Activated B cell treated with CpG ODN at 0.5 μM for 24 hours (primary cell): ENCODE data around the gene LRIF1. TPM values are rescaled to one million over a fixed set of nuclear protein-coding genes. Genes with fewer than 3 reads are reported as not detected.

Experiments
- ATAC-seq: fragments of 200-7000 bp; cut with Tn5 transposase; one replicate; pipeline ENCODE4 v1.10.0; 2021; ENCODE audit warnings: low read depth, mild to moderate bottlenecking, moderate library complexity
- CTCF ChIA-PET: fragments of 350-600 bp; sonication (Branson Sonifier 250); formaldehyde crosslinking; loops from one replicate; lab custom pipeline; 2021; ENCODE audit warnings: antibody characterized with exemption; lab: Charles Lee
- POLR2A ChIA-PET: fragments of 350-600 bp; sonication (Branson Sonifier 250); formaldehyde crosslinking; loops from one replicate; lab custom pipeline; 2021; ENCODE audit warnings: antibody characterized with exemption; lab: Charles Lee
- DNase-seq: peaks from one replicate; pipeline ENCODE4 v3.0.0; 2022
- H3K27ac Mint-ChIP-seq: one replicate; pipeline ENCODE4 v1.8.0; 2020; ENCODE audit warnings: mixed read lengths
- H3K27me3 Mint-ChIP-seq: one replicate; pipeline ENCODE4 v1.8.0; 2021; ENCODE audit warnings: mixed read lengths
- H3K36me3 Mint-ChIP-seq: one replicate; pipeline ENCODE4 v1.8.0; 2021; ENCODE audit warnings: low read depth, mixed read lengths
- H3K4me1 Mint-ChIP-seq: one replicate; pipeline ENCODE4 v1.8.0; 2021; ENCODE audit warnings: mixed read lengths
- H3K4me3 Mint-ChIP-seq: one replicate; pipeline ENCODE4 v1.8.0; 2020; ENCODE audit warnings: mild to moderate bottlenecking, mixed read lengths
- H3K9me3 Mint-ChIP-seq: one replicate; pipeline ENCODE4 v1.8.0; 2020; ENCODE audit warnings: mixed read lengths
- intact Hi-C: fragments of 100-400 bp; cut with micrococcal nuclease; formaldehyde crosslinking; loops from one replicate; pipeline ENCODE4 v1.15.1; 2024
- total RNA-seq: library from RNA; stranded (reverse); gene quantifications from 2 replicates; pipeline ENCODE4 v1.2.3, GENCODE V29; 2022
- TF ChIP-seq, protein P1 (sequence below): fragments of 200-600 bp; IDR thresholded peaks from one replicate; pipeline ENCODE4 v1.8.0; 2022; ENCODE audit warnings: antibody characterized with exemption, mild to moderate bottlenecking

LRIF1 gene
- total RNA-seq, 1 donor from 2014 or later: 17.0 TPM

DNA sequence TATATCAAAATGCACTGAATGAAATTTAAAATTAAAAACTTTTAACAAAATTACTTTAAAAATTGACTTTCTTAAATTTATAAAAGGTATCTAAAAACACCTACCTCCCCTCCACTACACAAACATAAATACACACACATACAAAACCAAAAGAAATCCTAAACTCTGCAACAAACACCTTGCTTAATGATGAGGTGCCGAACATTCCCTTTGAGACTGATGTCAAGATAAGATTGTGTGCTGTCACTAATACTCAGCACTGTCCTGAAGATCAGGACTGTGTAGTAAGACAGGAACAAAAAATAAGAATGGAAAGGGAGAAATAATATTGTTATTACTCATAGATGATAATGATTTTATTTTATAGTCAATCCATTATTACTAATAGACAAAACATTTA lies 45.7 kb downstream of the LRIF1 start:
- Mint-ChIP-seq H3K4me3 (no peak overlapping the region), H3K9me3 (peaks cover 5% of the 10 kb centered on the region), H3K27me3 (no peaks in the 10 kb centered on the region), H3K4me1 (peaks cover 6% of the 10 kb centered on the region), H3K27ac (no peak overlapping the region), H3K36me3 (peaks cover 6% of the 10 kb centered on the region)
- DNase-seq: no peak
- ATAC-seq: no peak
- TF ChIP-seq, protein P1, sequence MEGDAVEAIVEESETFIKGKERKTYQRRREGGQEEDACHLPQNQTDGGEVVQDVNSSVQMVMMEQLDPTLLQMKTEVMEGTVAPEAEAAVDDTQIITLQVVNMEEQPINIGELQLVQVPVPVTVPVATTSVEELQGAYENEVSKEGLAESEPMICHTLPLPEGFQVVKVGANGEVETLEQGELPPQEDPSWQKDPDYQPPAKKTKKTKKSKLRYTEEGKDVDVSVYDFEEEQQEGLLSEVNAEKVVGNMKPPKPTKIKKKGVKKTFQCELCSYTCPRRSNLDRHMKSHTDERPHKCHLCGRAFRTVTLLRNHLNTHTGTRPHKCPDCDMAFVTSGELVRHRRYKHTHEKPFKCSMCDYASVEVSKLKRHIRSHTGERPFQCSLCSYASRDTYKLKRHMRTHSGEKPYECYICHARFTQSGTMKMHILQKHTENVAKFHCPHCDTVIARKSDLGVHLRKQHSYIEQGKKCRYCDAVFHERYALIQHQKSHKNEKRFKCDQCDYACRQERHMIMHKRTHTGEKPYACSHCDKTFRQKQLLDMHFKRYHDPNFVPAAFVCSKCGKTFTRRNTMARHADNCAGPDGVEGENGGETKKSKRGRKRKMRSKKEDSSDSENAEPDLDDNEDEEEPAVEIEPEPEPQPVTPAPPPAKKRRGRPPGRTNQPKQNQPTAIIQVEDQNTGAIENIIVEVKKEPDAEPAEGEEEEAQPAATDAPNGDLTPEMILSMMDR: no peak
- ChIA-PET CTCF (no interaction called here), POLR2A (no interaction called here)
- intact Hi-C loops: loop anchor here (2.0 kb wide), 1 partner anchor 13 kb away; no protein-coding TSS in a partner anchor

DNA sequence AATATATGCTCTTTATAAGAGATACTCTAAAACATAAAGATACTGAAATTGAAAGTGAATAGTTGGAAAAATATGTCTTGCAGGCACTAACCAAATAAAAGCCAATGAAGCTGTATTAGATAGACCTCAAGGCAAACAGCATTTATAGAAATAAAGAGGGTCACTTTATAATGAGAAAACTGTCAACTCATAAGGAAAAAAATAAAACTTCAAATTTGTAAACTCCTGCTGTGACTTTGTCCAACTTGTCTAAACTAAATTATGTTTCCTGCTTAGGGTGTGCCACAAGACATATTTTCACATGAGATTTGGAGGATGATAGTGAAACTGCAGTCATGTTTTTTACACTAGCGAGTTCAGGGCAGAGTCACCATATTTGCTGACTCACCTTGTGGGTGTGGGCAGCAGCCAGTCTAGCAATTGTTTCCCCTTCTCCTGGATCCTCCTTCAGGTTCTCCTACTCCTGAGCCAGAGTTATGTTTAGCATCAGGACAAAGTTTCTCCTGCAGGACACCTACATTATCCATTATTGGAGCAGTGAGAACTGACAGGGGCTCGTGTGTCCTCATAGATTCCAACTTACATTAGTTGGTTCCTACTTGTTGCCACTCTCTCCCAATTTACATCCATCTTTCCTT lies 46.9 kb downstream of the LRIF1 start:
- ChIA-PET POLR2A (interaction anchor here (0.6 kb wide), 1 partner anchor 49 kb away, joined by 3 read pairs; no protein-coding TSS in a partner anchor), CTCF (no interaction called here)
- ATAC-seq: no peak
- DNase-seq: no peak
- H3K27ac Mint-ChIP-seq: no peak overlapping the region
- H3K36me3 Mint-ChIP-seq: peaks cover 5% of the 10 kb centered on the region
- no peaks in the 10 kb centered on the region for H3K27me3 Mint-ChIP-seq
- H3K4me3 Mint-ChIP-seq: no peak overlapping the region
- intact Hi-C loops: no loop called here
- TF ChIP-seq, protein P1: no peak
- H3K4me1 Mint-ChIP-seq: peaks cover 6% of the 10 kb centered on the region
- H3K9me3 Mint-ChIP-seq: peaks cover 2% of the 10 kb centered on the region

DNA sequence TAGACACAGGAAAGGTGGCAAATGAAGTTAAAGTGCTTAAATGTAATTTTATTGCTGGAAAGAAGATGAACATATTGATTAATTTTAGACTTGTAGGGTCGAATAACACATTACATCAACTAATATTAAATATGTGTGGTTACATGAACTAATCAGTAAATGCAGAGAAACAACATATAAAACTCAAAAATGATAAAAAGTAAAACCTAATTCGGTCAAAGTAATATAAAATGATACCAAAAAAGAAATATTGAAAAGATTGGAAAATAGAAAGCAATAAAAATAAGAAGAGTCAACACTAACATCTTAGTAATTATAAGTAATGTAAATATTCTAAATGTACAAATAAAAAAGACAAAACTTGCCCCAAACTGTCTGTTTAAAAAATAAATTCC lies 47.5 kb downstream of the LRIF1 start:
- DNase-seq (no peak), ATAC-seq (no peak)
- TF ChIP-seq, protein P1: no peak
- Mint-ChIP-seq H3K27me3 (no peaks in the 10 kb centered on the region), H3K4me3 (no peak overlapping the region), H3K27ac (no peak overlapping the region), H3K9me3 (no peaks in the 10 kb centered on the region), H3K36me3 (peaks cover 2% of the 10 kb centered on the region), H3K4me1 (peaks cover 6% of the 10 kb centered on the region)
- intact Hi-C loops: no loop called here
- POLR2A ChIA-PET: no interaction called here
- CTCF ChIA-PET: no interaction called here

DNA sequence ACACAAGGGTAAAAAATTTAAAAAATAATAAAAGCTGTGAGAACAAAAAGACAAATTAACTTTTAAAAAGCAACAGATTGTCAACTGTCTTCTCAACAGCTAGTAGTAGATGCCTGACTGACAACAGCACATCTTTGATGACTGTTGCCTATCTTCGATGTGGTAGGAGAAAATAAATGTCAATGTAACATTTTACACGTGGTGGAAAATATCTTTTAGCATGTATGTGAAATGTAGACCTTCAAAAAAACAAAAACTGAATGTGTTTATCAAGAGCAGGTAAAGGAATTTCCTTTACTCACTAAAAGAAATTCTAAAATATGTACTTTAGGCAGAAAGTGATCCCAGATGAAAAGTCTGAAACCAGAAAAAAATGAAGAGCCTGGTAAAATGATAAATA lies 47.9 kb downstream of the LRIF1 start:
- ATAC-seq (no peak), DNase-seq (no peak)
- peaks cover 6% of the 10 kb centered on the region for H3K4me1 Mint-ChIP-seq
- peaks cover 2% of the 10 kb centered on the region for H3K36me3 Mint-ChIP-seq
- intact Hi-C loops: no loop called here
- H3K27me3 Mint-ChIP-seq: no peaks in the 10 kb centered on the region
- ChIA-PET POLR2A (no interaction called here), CTCF (no interaction called here)
- no peak overlapping the region for H3K27ac Mint-ChIP-seq
- TF ChIP-seq, protein P1: no peak
- H3K4me3 Mint-ChIP-seq: no peak overlapping the region
- no peaks in the 10 kb centered on the region for H3K9me3 Mint-ChIP-seq

DNA sequence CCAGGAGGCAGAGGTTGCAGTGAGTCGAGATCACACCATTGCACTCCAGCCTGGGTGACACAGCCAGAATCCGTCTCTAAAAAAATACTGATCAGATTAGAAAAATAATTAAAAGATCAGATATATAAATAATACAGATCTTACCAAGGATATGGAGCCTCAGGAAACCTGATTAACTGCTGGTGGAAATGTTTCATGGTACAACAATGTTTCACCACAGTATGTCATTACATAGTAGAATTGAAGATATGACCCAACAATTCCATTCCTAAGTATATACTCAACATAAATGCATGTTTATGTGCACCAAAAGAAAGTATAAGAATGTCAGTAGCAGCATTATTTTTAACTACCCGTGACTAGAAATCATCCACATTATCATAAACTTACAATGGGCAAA lies 49.0 kb downstream of the LRIF1 start:
- CTCF ChIA-PET: no interaction called here
- DNase-seq (no peak), ATAC-seq (no peak)
- H3K9me3 Mint-ChIP-seq: no peaks in the 10 kb centered on the region
- H3K4me1 Mint-ChIP-seq: peaks cover 6% of the 10 kb centered on the region
- POLR2A ChIA-PET: no interaction called here
- peaks cover 2% of the 10 kb centered on the region for H3K36me3 Mint-ChIP-seq
- no peak overlapping the region for H3K4me3 Mint-ChIP-seq
- no peak overlapping the region for H3K27ac Mint-ChIP-seq
- intact Hi-C loops: no loop called here
- TF ChIP-seq, protein P1: no peak
- H3K27me3 Mint-ChIP-seq: no peaks in the 10 kb centered on the region
